ENCODE results near the gene DLG1. TPM values are rescaled to one million over a fixed set of nuclear protein-coding genes. Genes with fewer than 3 reads are reported as not detected.

Gene DLG1
- total and polyA plus RNA-seq, 2 donors (not counting 1 experiment from before 2014, with no cell fraction given), result 47.7 to 53.0 TPM

GRCh38 chr3:197317250-197317963 lies 19.0 kb upstream of the DLG1 start:
- Histone ChIP-seq H4K20me1 (ENCODE audit: control insufficient read depth, extremely low read depth, insufficient read depth, low read length) (no peaks in the 10 kb centered on the region), H3K4me2 (ENCODE audit: extremely low read depth, insufficient read depth, low read length) (no peak overlapping the region), H3K4me1 (ENCODE audit: control insufficient read depth, extremely low read depth, insufficient read depth, low read length) (no peaks in the 10 kb centered on the region), H3K36me3 (ENCODE audit: control insufficient read depth, insufficient read depth, low read length) (no peaks in the 10 kb centered on the region), H3K9ac (ENCODE audit: insufficient read depth, low read length) (no peak overlapping the region), H2AFZ (ENCODE audit: low read length) (no peak overlapping the region), H3K79me2 (ENCODE audit: control insufficient read depth, insufficient read depth, low read length) (no peaks in the 10 kb centered on the region), H3K9me3 (ENCODE audit: control insufficient read depth, insufficient read depth, low read depth, low read length) (no peaks in the 10 kb centered on the region), H3K4me3 (replicated peaks in 1 of 4; ENCODE audit: control extremely low read depth in 1 of 4, insufficient read depth in 1 of 4, low read depth in 3 of 4, low read length in 4 of 4) (no peak overlapping the region), H3K27ac (ENCODE audit: insufficient read depth, low read length) (no peak overlapping the region), H3K27me3 (ENCODE audit: control insufficient read depth, insufficient read depth, low read length) (no peaks in the 10 kb centered on the region)
- DNase-seq (ENCODE audit: low read depth in 2 of 2), result peak; percentile 90 to 98
- TF ChIP-seq, protein P1, sequence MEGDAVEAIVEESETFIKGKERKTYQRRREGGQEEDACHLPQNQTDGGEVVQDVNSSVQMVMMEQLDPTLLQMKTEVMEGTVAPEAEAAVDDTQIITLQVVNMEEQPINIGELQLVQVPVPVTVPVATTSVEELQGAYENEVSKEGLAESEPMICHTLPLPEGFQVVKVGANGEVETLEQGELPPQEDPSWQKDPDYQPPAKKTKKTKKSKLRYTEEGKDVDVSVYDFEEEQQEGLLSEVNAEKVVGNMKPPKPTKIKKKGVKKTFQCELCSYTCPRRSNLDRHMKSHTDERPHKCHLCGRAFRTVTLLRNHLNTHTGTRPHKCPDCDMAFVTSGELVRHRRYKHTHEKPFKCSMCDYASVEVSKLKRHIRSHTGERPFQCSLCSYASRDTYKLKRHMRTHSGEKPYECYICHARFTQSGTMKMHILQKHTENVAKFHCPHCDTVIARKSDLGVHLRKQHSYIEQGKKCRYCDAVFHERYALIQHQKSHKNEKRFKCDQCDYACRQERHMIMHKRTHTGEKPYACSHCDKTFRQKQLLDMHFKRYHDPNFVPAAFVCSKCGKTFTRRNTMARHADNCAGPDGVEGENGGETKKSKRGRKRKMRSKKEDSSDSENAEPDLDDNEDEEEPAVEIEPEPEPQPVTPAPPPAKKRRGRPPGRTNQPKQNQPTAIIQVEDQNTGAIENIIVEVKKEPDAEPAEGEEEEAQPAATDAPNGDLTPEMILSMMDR (conservative IDR thresholded peaks at IDR 0.05 in 1 of 2, IDR thresholded peaks at IDR 0.05 in 1 of 2; ENCODE audit: low read depth in 1 of 2, low read length in 2 of 2), result no peak
- TF ChIP-seq EZH2 (IDR thresholded peaks at IDR 0.05; ENCODE audit: low read length, missing control alignments), result no peak

DNA sequence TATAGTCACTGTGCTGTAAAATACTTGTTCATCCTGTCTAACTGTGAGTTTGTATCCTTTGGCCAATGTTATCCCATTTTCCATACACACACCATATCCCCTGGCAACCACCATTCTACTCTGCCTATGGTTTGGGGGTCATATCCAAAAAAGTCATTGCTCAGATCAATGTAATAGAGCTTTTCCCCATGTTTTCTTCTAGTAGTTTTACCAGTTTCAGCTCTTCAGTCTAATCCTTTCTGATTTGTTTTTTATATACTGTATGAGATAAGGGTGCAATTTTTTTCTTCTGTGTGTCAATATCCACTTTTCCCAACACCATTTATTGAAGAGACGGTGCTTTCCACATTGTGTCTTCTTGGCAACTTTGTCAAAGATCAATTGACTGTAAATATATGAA lies 14.0 kb upstream of the DLG1 start:
- TF ChIP-seq, protein P1 (conservative IDR thresholded peaks at IDR 0.05 in 1 of 2, IDR thresholded peaks at IDR 0.05 in 1 of 2; ENCODE audit: low read depth in 1 of 2, low read length in 2 of 2), result no peak
- TF ChIP-seq EZH2 (IDR thresholded peaks at IDR 0.05; ENCODE audit: low read length, missing control alignments), result no peak
- Histone ChIP-seq H2AFZ (ENCODE audit: low read length) (no peak overlapping the region), H3K27ac (ENCODE audit: insufficient read depth, low read length) (no peak overlapping the region), H3K4me2 (ENCODE audit: extremely low read depth, insufficient read depth, low read length) (no peak overlapping the region), H3K4me3 (replicated peaks in 1 of 4; ENCODE audit: control extremely low read depth in 1 of 4, insufficient read depth in 1 of 4, low read depth in 3 of 4, low read length in 4 of 4) (no peak overlapping the region), H3K27me3 (ENCODE audit: control insufficient read depth, insufficient read depth, low read length) (no peaks in the 10 kb centered on the region), H3K9ac (ENCODE audit: insufficient read depth, low read length) (no peak overlapping the region), H3K9me3 (ENCODE audit: control insufficient read depth, insufficient read depth, low read depth, low read length) (no peaks in the 10 kb centered on the region), H3K79me2 (ENCODE audit: control insufficient read depth, insufficient read depth, low read length) (no peaks in the 10 kb centered on the region), H3K4me1 (ENCODE audit: control insufficient read depth, extremely low read depth, insufficient read depth, low read length) (peaks cover 9% of the 10 kb centered on the region), H3K36me3 (ENCODE audit: control insufficient read depth, insufficient read depth, low read length) (no peaks in the 10 kb centered on the region), H4K20me1 (ENCODE audit: control insufficient read depth, extremely low read depth, insufficient read depth, low read length) (no peaks in the 10 kb centered on the region)
- no peak for DNase-seq (ENCODE audit: low read depth in 2 of 2)

DNA sequence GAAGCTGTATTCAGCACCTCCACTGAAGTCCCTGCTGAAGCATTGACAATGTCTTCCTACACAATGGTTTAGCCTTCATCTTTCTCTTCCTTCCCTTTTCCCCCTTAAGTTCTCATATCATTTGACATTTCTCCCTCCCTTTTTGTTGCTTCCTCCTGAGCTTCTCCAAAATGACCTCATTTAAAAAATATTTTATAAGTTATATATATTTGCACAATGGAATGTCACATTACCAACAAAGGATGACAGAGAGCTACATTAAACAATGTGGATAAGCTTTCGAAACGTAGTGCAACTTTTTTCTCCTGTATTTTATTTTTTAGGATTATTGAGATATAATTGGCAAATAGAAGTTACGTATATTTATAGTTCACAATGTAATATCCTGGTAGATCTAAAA lies 13.2 kb upstream of the DLG1 start:
- Histone ChIP-seq H3K79me2 (ENCODE audit: control insufficient read depth, insufficient read depth, low read length) (no peaks in the 10 kb centered on the region), H3K27me3 (ENCODE audit: control insufficient read depth, insufficient read depth, low read length) (no peaks in the 10 kb centered on the region), H3K4me1 (ENCODE audit: control insufficient read depth, extremely low read depth, insufficient read depth, low read length) (peaks cover 11% of the 10 kb centered on the region), H3K27ac (ENCODE audit: insufficient read depth, low read length) (no peak overlapping the region), H3K36me3 (ENCODE audit: control insufficient read depth, insufficient read depth, low read length) (no peaks in the 10 kb centered on the region), H3K4me2 (ENCODE audit: extremely low read depth, insufficient read depth, low read length) (no peak overlapping the region), H4K20me1 (ENCODE audit: control insufficient read depth, extremely low read depth, insufficient read depth, low read length) (no peaks in the 10 kb centered on the region), H3K9me3 (ENCODE audit: control insufficient read depth, insufficient read depth, low read depth, low read length) (no peaks in the 10 kb centered on the region), H2AFZ (ENCODE audit: low read length) (no peak overlapping the region), H3K4me3 (replicated peaks in 1 of 4; ENCODE audit: control extremely low read depth in 1 of 4, insufficient read depth in 1 of 4, low read depth in 3 of 4, low read length in 4 of 4) (no peak overlapping the region), H3K9ac (ENCODE audit: insufficient read depth, low read length) (no peak overlapping the region)
- TF ChIP-seq, protein P1 (conservative IDR thresholded peaks at IDR 0.05 in 1 of 2, IDR thresholded peaks at IDR 0.05 in 1 of 2; ENCODE audit: low read depth in 1 of 2, low read length in 2 of 2), result no peak
- TF ChIP-seq EZH2 (IDR thresholded peaks at IDR 0.05; ENCODE audit: low read length, missing control alignments), result no peak
- no peak for DNase-seq (ENCODE audit: low read depth in 2 of 2)

All from fibroblast of lung (primary cell).